Keratinocyte (primary cell): ENCODE data around the gene SCUBE2. TPM values are rescaled to one million over a fixed set of nuclear protein-coding genes. Genes with fewer than 3 reads are reported as not detected.
A peak's percentile ranks its signal among the peaks of the same experiment; 100 is the strongest.

Experiments
- DNase-seq: peaks from one replicate; pipeline ENCODE4 v3.0.0-alpha.2; 2011; ENCODE audit warnings: low read depth, missing footprints, low spot score
- FAIRE-seq: peaks from 2 replicates; lab custom pipeline; 2011; peaks lifted over from hg19 to GRCh38; lab: Jason Lieb, UNC
- H2AFZ ChIP-seq: 2 replicates; pipeline ENCODE4 v1.6.0; 2012; ENCODE audit warnings: low read length, control low read depth, inconsistent platforms; ENCODE audit not compliant: control insufficient read depth
- H3K27ac ChIP-seq: 2 replicates; pipeline ENCODE4 v1.5.1; 2011; ENCODE audit warnings: low read length; ENCODE audit not compliant: control insufficient read depth, insufficient read depth
- H3K27me3 ChIP-seq: 3 replicates; pipeline ENCODE4 v1.6.0; 2011; ENCODE audit warnings: low read length; ENCODE audit not compliant: control insufficient read depth, insufficient read depth; ENCODE audit errors: extremely low read depth
- H3K36me3 ChIP-seq, 2 experiments: 2 replicates in 1 of 2; 3 replicates in 1 of 2; pipeline ENCODE4 v1.5.1; 2011; ENCODE audit warnings: low read length in 2 of 2, mild to moderate bottlenecking in 1 of 2; ENCODE audit not compliant: control insufficient read depth in 2 of 2, insufficient read depth in 2 of 2; ENCODE audit errors: extremely low read depth in 1 of 2
- H3K4me1 ChIP-seq: 3 replicates; pipeline ENCODE4 v1.5.1; 2011; ENCODE audit warnings: low read length; ENCODE audit not compliant: control insufficient read depth, insufficient read depth; ENCODE audit errors: extremely low read depth
- H3K4me2 ChIP-seq: 3 replicates; pipeline ENCODE4 v1.6.0; 2011; ENCODE audit warnings: low read depth, low read length; ENCODE audit not compliant: control insufficient read depth, insufficient read depth; ENCODE audit errors: extremely low read depth
- H3K4me3 ChIP-seq, 3 experiments: fragments of 200-600 bp in 1 of 3; sonication (generic) in 1 of 3; 2 replicates in 2 of 3; 3 replicates in 1 of 3; pipeline ENCODE4 v1.5.1; 2011 to 2016; ENCODE audit warnings: low read length in 3 of 3, mild to moderate bottlenecking in 3 of 3, control low read depth in 2 of 3, inconsistent platforms in 1 of 3, low read depth in 1 of 3, mixed read lengths in 1 of 3, mixed run types in 1 of 3, moderate library complexity in 1 of 3; ENCODE audit not compliant: control insufficient read depth in 2 of 3, insufficient read depth in 2 of 3; ENCODE audit errors: extremely low read depth in 1 of 3
- H3K79me2 ChIP-seq: 2 replicates; pipeline ENCODE4 v1.6.0; 2012; ENCODE audit warnings: low read length; ENCODE audit not compliant: control insufficient read depth, insufficient read depth
- H3K9ac ChIP-seq: 3 replicates; pipeline ENCODE4 v1.6.0; 2011; ENCODE audit warnings: low read length; ENCODE audit not compliant: control insufficient read depth, insufficient read depth; ENCODE audit errors: extremely low read depth
- H3K9me1 ChIP-seq: 3 replicates; pipeline ENCODE4 v1.6.0; 2011; ENCODE audit warnings: low read length; ENCODE audit not compliant: control insufficient read depth, insufficient read depth; ENCODE audit errors: extremely low read depth
- H3K9me3 ChIP-seq: 2 replicates; pipeline ENCODE4 v1.5.1; 2012; ENCODE audit warnings: low read depth, low read length; ENCODE audit not compliant: control insufficient read depth
- H4K20me1 ChIP-seq: 3 replicates; pipeline ENCODE4 v1.6.0; 2011; ENCODE audit warnings: low read length; ENCODE audit not compliant: control insufficient read depth, insufficient read depth; ENCODE audit errors: extremely low read depth
- CTCF ChIP-seq, 3 experiments: IDR thresholded peaks in 1 of 3; conservative IDR thresholded peaks in 1 of 3; optimal IDR thresholded peaks in 1 of 3; 2 replicates in 2 of 3; 3 replicates in 1 of 3; pipeline versions ENCODE3 to v1.5.1; 2011; ENCODE audit warnings: low read length in 3 of 3, mild to moderate bottlenecking in 3 of 3, moderate library complexity in 2 of 3, control low read depth in 1 of 3, inconsistent platforms in 1 of 3; ENCODE audit not compliant: insufficient read depth in 2 of 3; ENCODE audit errors: extremely low read depth in 1 of 3
- EZH2 ChIP-seq: IDR thresholded peaks from one replicate; pipeline ENCODE4 v1.6.1; 2012; ENCODE audit warnings: inconsistent platforms, mild to moderate bottlenecking, low read length, moderate library complexity
- dilution Hi-C: fragments of 300-500 bp; cut with MboI; formaldehyde crosslinking; loops from one replicate; pipeline ENCODE4 v1.7.0; 2020; ENCODE audit warnings: low sequenced_read_pairs; ENCODE audit not compliant: extremely low pct_ligation_motif_present
- polyA plus RNA-seq, 5 experiments: library from polyadenylated mRNA; depleted of rRNA in 3 of 5; stranded (reverse) in 3 of 5; stranded (forward) in 1 of 5; unstranded in 1 of 5; fragments of >200 nt; gene quantifications; 1 replicate in 1 of 5; 2 replicates in 3 of 5; 3 replicates in 1 of 5; pipeline versions ENCODE4 v1.2.1 to v1.2.3, GENCODE V29; 2011 to 2012; ENCODE audit warnings: missing spikeins in 2 of 5, low read depth in 1 of 5, low replicate concordance in 1 of 5

SCUBE2 gene
- polyA plus RNA-seq, 1 donor (not counting 4 experiments of a cell fraction or from before 2014, with no cell fraction given): 1.5 TPM

- Histone ChIP-seq H3K27me3 (no peaks in the 10 kb centered on the region), H3K9ac (no peak overlapping the region), H2AFZ (no peak overlapping the region), H3K4me2 (no peak overlapping the region), H3K4me1 (no peaks in the 10 kb centered on the region), H3K4me3 (no peak overlapping the region), H3K27ac (no peak overlapping the region), H3K36me3 (no peaks in the 10 kb centered on the region), H4K20me1 (no peaks in the 10 kb centered on the region), H3K79me2 (no peaks in the 10 kb centered on the region), H3K9me3 (no peaks in the 10 kb centered on the region), H3K9me1 (no peaks in the 10 kb centered on the region)
- dilution Hi-C loops: no loop called here
- DNase-seq (peak; percentile 56), FAIRE-seq (peak; percentile 87)
- TF ChIP-seq EZH2 (no peak), CTCF (optimal IDR thresholded peaks at IDR 0.05 in 1 of 3, IDR thresholded peaks at IDR 0.05 in 1 of 3, conservative IDR thresholded peaks at IDR 0.05 in 1 of 3; ENCODE audit: extremely low read depth in 1 of 3, insufficient read depth in 2 of 3, low read length in 3 of 3) (peak; percentile 80 to 94 (median 92))
These were observed 75.7 kb downstream of the SCUBE2 start for GRCh38 chr11:9015677-9016076.

- no peak overlapping the region for H2AFZ ChIP-seq
- no peak overlapping the region for H3K27ac ChIP-seq
- DNase-seq: no peak
- no peak overlapping the region for H3K9ac ChIP-seq
- no peaks in the 10 kb centered on the region for H3K27me3 ChIP-seq
- H3K79me2 ChIP-seq: no peaks in the 10 kb centered on the region
- no peaks in the 10 kb centered on the region for H3K9me1 ChIP-seq
- no peak overlapping the region for H3K4me3 ChIP-seq
- no peaks in the 10 kb centered on the region for H4K20me1 ChIP-seq
- no peaks in the 10 kb centered on the region for H3K36me3 ChIP-seq
- H3K4me1 ChIP-seq: no peaks in the 10 kb centered on the region
- no peak overlapping the region for H3K4me2 ChIP-seq
- no peaks in the 10 kb centered on the region for H3K9me3 ChIP-seq
- TF ChIP-seq EZH2 (no peak), CTCF (optimal IDR thresholded peaks at IDR 0.05 in 1 of 3, IDR thresholded peaks at IDR 0.05 in 1 of 3, conservative IDR thresholded peaks at IDR 0.05 in 1 of 3; ENCODE audit: extremely low read depth in 1 of 3, insufficient read depth in 2 of 3, low read length in 3 of 3) (no peak)
- FAIRE-seq: no peak
- dilution Hi-C loops: no loop called here
These were observed 76.6 kb downstream of the SCUBE2 start for GRCh38 chr11:9014826-9015225.
